PC-3 (cell line): ENCODE results near the gene ARFGAP3. TPM values are rescaled to one million over a fixed set of nuclear protein-coding genes. Genes with fewer than 3 reads are reported as not detected.

Experiments
- ATAC-seq: fragments of 200-7000 bp; cut with Tn5 transposase; 2 replicates; pipeline ENCODE4 v1.9.1; 2020; ENCODE audit warnings: mild to moderate bottlenecking, moderate library complexity
- BruUV-seq: library from RNA; stranded (reverse); fragments of 400-500 nt; replicated peaks from 2 replicates; lab custom pipeline; 2021; lab: Mats Ljungman, UMichigan
- CTCF ChIA-PET: fragments of 300-600 bp; sonication (Branson Sonifier 250); formaldehyde crosslinking; loops from one replicate; lab custom pipeline; 2022; ENCODE audit warnings: antibody characterized with exemption; lab: Charles Lee
- POLR2A ChIA-PET: fragments of 300-600 bp; sonication (Branson Sonifier 250); formaldehyde crosslinking; loops from one replicate; lab custom pipeline; 2022; ENCODE audit warnings: antibody characterized with exemption; ENCODE audit not compliant: unreplicated experiment; lab: Charles Lee
- DNase-seq: peaks from one replicate; pipeline ENCODE4 v3.0.0-alpha.2; 2015
- H2AFZ ChIP-seq: fragments of 300-600 bp; sonication (generic); 2 replicates; pipeline ENCODE4 v1.6.0; 2016; ENCODE audit warnings: antibody characterized with exemption, low read length
- H3F3A ChIP-seq: fragments of 300-600 bp; sonication (generic); one replicate; pipeline ENCODE4 v1.6.0; 2017; ENCODE audit warnings: antibody characterized with exemption, low read length, control low read depth, mild to moderate bottlenecking; ENCODE audit not compliant: unreplicated experiment
- H3K27ac ChIP-seq: fragments of 300-600 bp; sonication (generic); 2 replicates; pipeline ENCODE4 v1.5.1; 2016; ENCODE audit warnings: mild to moderate bottlenecking, low read length
- H3K27me3 ChIP-seq: fragments of 300-600 bp; sonication (generic); 2 replicates; pipeline ENCODE4 v1.6.1; 2016; ENCODE audit warnings: low read length, mixed read lengths
- H3K36me3 ChIP-seq: fragments of 300-600 bp; sonication (generic); 2 replicates; pipeline ENCODE4 v1.6.1; 2016; ENCODE audit warnings: low read depth, mixed run types, low read length, mixed read lengths
- H3K4me1 ChIP-seq: fragments of 300-600 bp; sonication (generic); 2 replicates; pipeline ENCODE4 v1.5.1; 2016; ENCODE audit warnings: low read length; ENCODE audit not compliant: insufficient read depth
- H3K4me2 ChIP-seq: fragments of 300-600 bp; sonication (generic); 2 replicates; pipeline ENCODE4 v1.6.0; 2016; ENCODE audit warnings: low read length
- H3K4me3 ChIP-seq: fragments of 300-600 bp; sonication (generic); 2 replicates; pipeline ENCODE4 v1.5.1; 2016; ENCODE audit warnings: mild to moderate bottlenecking, low read length, mixed read lengths
- H3K79me2 ChIP-seq: fragments of 300-600 bp; sonication (generic); 2 replicates; pipeline ENCODE4 v1.6.1; 2017; ENCODE audit warnings: low read length, mixed read lengths
- H3K9ac ChIP-seq: fragments of 300-600 bp; sonication (generic); 2 replicates; pipeline ENCODE4 v1.6.0; 2016; ENCODE audit warnings: mild to moderate bottlenecking, low read length
- H3K9me2 ChIP-seq: fragments of 300-600 bp; sonication (generic); replicated peaks from 2 replicates; pipeline ENCODE4 v1.6.1; 2016; ENCODE audit warnings: mixed run types, low read length, mixed read lengths
- H3K9me3 ChIP-seq: fragments of 300-600 bp; sonication (generic); 2 replicates; pipeline ENCODE4 v1.6.1; 2016; ENCODE audit warnings: low read length, mixed read lengths
- H4K20me1 ChIP-seq: fragments of 300-600 bp; sonication (generic); 2 replicates; pipeline ENCODE4 v1.6.1; 2016; ENCODE audit warnings: low read length, mixed read lengths
- CTCF ChIP-seq: fragments of 300-600 bp; sonication (generic); conservative IDR thresholded peaks from 2 replicates; pipeline ENCODE4 v1.5.1; 2017; ENCODE audit warnings: antibody characterized with exemption, low read depth, mild to moderate bottlenecking, low read length
- EZH2 ChIP-seq: fragments of 300-600 bp; sonication (generic); IDR thresholded peaks from one replicate; pipeline ENCODE4 v1.6.1; 2017; ENCODE audit warnings: antibody characterized with exemption, mild to moderate bottlenecking, low read length; ENCODE audit not compliant: unreplicated experiment
- EZH2phosphoT487 ChIP-seq: fragments of 300-600 bp; sonication (generic); IDR thresholded peaks from 2 replicates; pipeline ENCODE4 v1.6.1; 2018; ENCODE audit warnings: mild to moderate bottlenecking, antibody characterized with exemption, low read length, borderline replicate concordance
- intact Hi-C: fragments of 100-400 bp; cut with micrococcal nuclease; formaldehyde crosslinking; loops from 2 replicates; pipeline ENCODE4 v1.9.0; 2023
- total RNA-seq: library from RNA; depleted of rRNA; stranded (reverse); fragments of >200 nt; gene quantifications from 2 replicates; pipeline ENCODE4 v1.2.3, GENCODE V29; 2014

ARFGAP3 gene
- total RNA-seq, 1 experiment from 2014 or later: 19.2 TPM

GRCh38 chr22:42877158-42877557 is 20.1 kb upstream of the ARFGAP3 start:
- H3K9me2 ChIP-seq: no peaks in the 10 kb centered on the region
- no peak overlapping the region for H3K4me3 ChIP-seq
- no peak for DNase-seq
- no peaks in the 10 kb centered on the region for H3K9me3 ChIP-seq
- ChIA-PET POLR2A (no interaction called here), CTCF (no interaction called here)
- no TSS peak for BruUV-seq
- no peaks in the 10 kb centered on the region for H3K4me1 ChIP-seq
- H3K4me2 ChIP-seq: no peak overlapping the region
- no peaks in the 10 kb centered on the region for H4K20me1 ChIP-seq
- intact Hi-C loops: no loop called here
- no peaks in the 10 kb centered on the region for H3K27me3 ChIP-seq
- no peaks in the 10 kb centered on the region for H3K79me2 ChIP-seq
- no peaks in the 10 kb centered on the region for H3F3A ChIP-seq
- no peak for ATAC-seq
- no peak overlapping the region for H3K27ac ChIP-seq
- no peaks in the 10 kb centered on the region; the same call in 1 of the 2 replicates for H3K36me3 ChIP-seq
- no peak overlapping the region for H2AFZ ChIP-seq
- H3K9ac ChIP-seq: no peak overlapping the region
- TF ChIP-seq EZH2: no peak
- TF ChIP-seq CTCF: no peak
- TF ChIP-seq EZH2phosphoT487: no peak

GRCh38 chr22:42876041-42876440 is 19.0 kb upstream of the ARFGAP3 start:
- DNase-seq: no peak
- BruUV-seq: no TSS peak
- H3K36me3 ChIP-seq: no peaks in the 10 kb centered on the region; the same call in 1 of the 2 replicates
- no peak for ATAC-seq
- H3K9ac ChIP-seq: no peak overlapping the region
- no peak overlapping the region for H2AFZ ChIP-seq
- no peaks in the 10 kb centered on the region for H3F3A ChIP-seq
- H3K4me3 ChIP-seq: no peak overlapping the region
- no peak overlapping the region for H3K27ac ChIP-seq
- no peak overlapping the region for H3K4me2 ChIP-seq
- no peaks in the 10 kb centered on the region for H3K79me2 ChIP-seq
- intact Hi-C loops: no loop called here
- TF ChIP-seq EZH2phosphoT487: no peak
- no peak for TF ChIP-seq EZH2
- TF ChIP-seq CTCF: no peak
- no peaks in the 10 kb centered on the region for H4K20me1 ChIP-seq
- no peaks in the 10 kb centered on the region for H3K27me3 ChIP-seq
- POLR2A ChIA-PET: no interaction called here
- H3K9me3 ChIP-seq: no peaks in the 10 kb centered on the region
- no peaks in the 10 kb centered on the region for H3K4me1 ChIP-seq
- H3K9me2 ChIP-seq: no peaks in the 10 kb centered on the region
- CTCF ChIA-PET: no interaction called here

- H3K9me2 ChIP-seq: no peaks in the 10 kb centered on the region
- no peak overlapping the region for H3K4me3 ChIP-seq
- no peaks in the 10 kb centered on the region; the same call in 1 of the 2 replicates for H3K36me3 ChIP-seq
- ChIA-PET POLR2A (no interaction called here), CTCF (no interaction called here)
- no peak overlapping the region for H3K9ac ChIP-seq
- no peaks in the 10 kb centered on the region for H3K9me3 ChIP-seq
- H3F3A ChIP-seq: no peaks in the 10 kb centered on the region
- no peaks in the 10 kb centered on the region for H3K4me1 ChIP-seq
- no peaks in the 10 kb centered on the region for H3K27me3 ChIP-seq
- TF ChIP-seq EZH2: no peak
- TF ChIP-seq EZH2phosphoT487: no peak
- no peak for TF ChIP-seq CTCF
- H4K20me1 ChIP-seq: no peaks in the 10 kb centered on the region
- no peak for DNase-seq
- no peak overlapping the region for H3K27ac ChIP-seq
- H3K79me2 ChIP-seq: no peaks in the 10 kb centered on the region
- BruUV-seq: no TSS peak
- H2AFZ ChIP-seq: no peak overlapping the region
- ATAC-seq: no peak
- intact Hi-C loops: no loop called here
- no peak overlapping the region for H3K4me2 ChIP-seq
Observed at GRCh38 chr22:42874010-42874409, 16.9 kb upstream of the ARFGAP3 start.
